Thoracic aorta (tissue), 2 donors: Measurements from ENCODE around the gene SOX8. TPM values are rescaled to one million over a fixed set of nuclear protein-coding genes. Genes with fewer than 3 reads are reported as not detected.

Experiments
- ATAC-seq: fragments of 150-250 bp; one replicate; pipeline ENCODE4 v1.8.0; 2017; ENCODE audit warnings: low read depth; ENCODE audit not compliant: insufficient number of reproducible peaks, low FRiP score
- DNase-seq: peaks from one replicate; pipeline ENCODE4 v3.0.0-alpha.2; 2020; ENCODE audit warnings: low spot score
- H3K27ac ChIP-seq, 2 donors: fragments of 200-600 bp; sonication (generic); 1 replicate in 1 of 2; 2 replicates in 1 of 2; pipeline ENCODE4 v1.5.1; 2016; ENCODE audit warnings: mild to moderate bottlenecking in 2 of 2, moderate library complexity in 2 of 2
- H3K27me3 ChIP-seq: fragments of 200-600 bp; sonication (generic); replicated peaks from 2 replicates; pipeline ENCODE4 v1.6.0; 2016; ENCODE audit warnings: mild to moderate bottlenecking; ENCODE audit not compliant: insufficient read depth
- H3K36me3 ChIP-seq: fragments of 200-600 bp; sonication (generic); one replicate; pipeline ENCODE4 v1.5.1; 2016
- H3K4me1 ChIP-seq, 2 donors: fragments of 200-600 bp; sonication (generic); 1 replicate in 1 of 2; 2 replicates in 1 of 2; pipeline versions ENCODE4 v1.5.1 to v1.6.0; 2016; ENCODE audit warnings: low read depth in 2 of 2, mild to moderate bottlenecking in 1 of 2; ENCODE audit not compliant: control insufficient read depth in 1 of 2
- H3K4me3 ChIP-seq: fragments of 200-600 bp; sonication (generic); 2 replicates; pipeline ENCODE4 v1.5.1; 2016; ENCODE audit warnings: mild to moderate bottlenecking
- H3K9me3 ChIP-seq: fragments of 200-600 bp; sonication (generic); 2 replicates; pipeline ENCODE4 v1.5.1; 2016
- CTCF ChIP-seq: fragments of 200-600 bp; sonication (generic); IDR thresholded peaks from one replicate; pipeline ENCODE4 v1.5.1; 2019; ENCODE audit warnings: antibody characterized with exemption
- total RNA-seq, 2 donors: library from RNA; depleted of rRNA; stranded (reverse); fragments of >200 nt; gene quantifications; one replicate each; pipeline versions ENCODE4 v1.1.0 to v1.2.3, GENCODE V29; 2016

The SOX8 gene
- total RNA-seq, 2 donors from 2014 or later: 5.7 to 10.1 TPM

- Histone ChIP-seq H3K4me3 (no peak overlapping the region), H3K9me3 (no peaks in the 10 kb centered on the region), H3K4me1 (no peaks in the 10 kb centered on the region), H3K27me3 (no peaks in the 10 kb centered on the region), H3K27ac (no peak overlapping the region), H3K36me3 (no peaks in the 10 kb centered on the region)
- no peak for ATAC-seq
- no peak for DNase-seq
- TF ChIP-seq CTCF: no peak
These were observed 50.1 kb downstream of the SOX8 start for GRCh38 chr16:1031666-1032065.

- Histone ChIP-seq H3K9me3 (no peaks in the 10 kb centered on the region), H3K27me3 (no peaks in the 10 kb centered on the region), H3K36me3 (no peaks in the 10 kb centered on the region), H3K4me3 (no peak overlapping the region), H3K27ac (no peak overlapping the region), H3K4me1 (no peaks in the 10 kb centered on the region)
- no peak for TF ChIP-seq CTCF
- no peak for ATAC-seq
- no peak for DNase-seq
These were observed 51.0 kb downstream of the SOX8 start for GRCh38 chr16:1032607-1033006.

- Histone ChIP-seq H3K4me1 (no peaks in the 10 kb centered on the region), H3K36me3 (no peaks in the 10 kb centered on the region), H3K27me3 (no peaks in the 10 kb centered on the region), H3K4me3 (no peak overlapping the region), H3K9me3 (no peaks in the 10 kb centered on the region), H3K27ac (no peak overlapping the region)
- no peak for TF ChIP-seq CTCF
- DNase-seq (no peak), ATAC-seq (no peak)
These were observed 51.6 kb downstream of the SOX8 start for GRCh38 chr16:1033128-1033679.

- Histone ChIP-seq H3K36me3 (no peaks in the 10 kb centered on the region), H3K27ac (no peak overlapping the region), H3K4me3 (no peak overlapping the region), H3K9me3 (no peaks in the 10 kb centered on the region), H3K4me1 (no peaks in the 10 kb centered on the region), H3K27me3 (no peaks in the 10 kb centered on the region)
- no peak for TF ChIP-seq CTCF
- ATAC-seq (no peak), DNase-seq (no peak)
These were observed 52.9 kb downstream of the SOX8 start for GRCh38 chr16:1034230-1035065.

- Histone ChIP-seq H3K36me3 (no peaks in the 10 kb centered on the region), H3K4me1 (no peaks in the 10 kb centered on the region), H3K27me3 (no peaks in the 10 kb centered on the region), H3K27ac (no peak overlapping the region), H3K9me3 (no peaks in the 10 kb centered on the region), H3K4me3 (no peak overlapping the region)
- TF ChIP-seq CTCF: no peak
- no peak for ATAC-seq
- no peak for DNase-seq
These were observed 53.5 kb downstream of the SOX8 start for GRCh38 chr16:1035066-1035415.
